Measurements from ENCODE around the gene SESTD1. TPM values are rescaled to one million over a fixed set of nuclear protein-coding genes. Genes with fewer than 3 reads are reported as not detected.

SESTD1 gene
- total and polyA plus RNA-seq, 2 donors from 2014 or later = 9.8 to 93.5 TPM

DNA sequence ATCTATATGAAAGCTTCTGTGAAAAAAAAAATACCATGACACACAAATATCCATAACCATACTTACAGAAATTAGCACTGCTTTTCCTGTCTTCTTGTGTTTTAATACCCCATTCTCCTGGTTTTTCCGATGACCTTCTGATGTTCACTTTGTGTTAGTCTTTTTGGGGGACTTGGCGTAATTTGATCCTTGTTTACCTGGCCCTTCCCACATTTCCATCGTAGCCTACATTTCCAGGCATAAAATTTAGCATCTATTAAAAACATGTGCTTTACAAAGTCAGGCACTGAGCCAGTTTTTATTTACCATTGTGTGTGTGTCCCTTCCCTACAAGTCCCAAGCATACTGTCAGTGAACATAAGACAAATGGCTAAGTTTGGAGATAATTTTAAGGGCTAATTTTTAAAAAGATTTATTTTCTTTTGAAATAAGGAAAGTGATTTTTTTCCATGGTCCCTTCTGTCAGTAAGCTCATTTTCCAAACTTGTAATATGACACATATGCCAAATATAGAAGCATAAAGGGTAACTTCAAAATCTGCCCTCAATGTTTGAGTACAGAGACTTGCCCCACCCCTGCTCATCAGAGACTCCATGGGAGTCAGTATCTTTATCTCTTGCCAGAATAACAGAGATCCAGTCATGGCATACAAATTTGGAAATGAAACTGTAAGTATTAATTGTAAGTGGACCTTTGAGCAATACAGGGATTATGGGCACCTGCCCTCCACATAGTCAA is 27.3 kb downstream of the SESTD1 start:
- Histone ChIP-seq H3K27me3 (ENCODE audit: control insufficient read depth, insufficient read depth, low read length) (no peaks in the 10 kb centered on the region), H3K9me3 (ENCODE audit: control insufficient read depth in 2 of 3, insufficient read depth in 1 of 3, low read length in 3 of 3) (no peaks in the 10 kb centered on the region), H3K4me1 (ENCODE audit: control insufficient read depth in 2 of 3, insufficient read depth in 2 of 3, low read depth in 1 of 3, low read length in 3 of 3) (peaks cover 0 to 11% (median 0%) of the 10 kb centered on the region in 3 donors), H3K9ac (ENCODE audit: low read length in 3 of 3) (no peak overlapping the region), H3K36me3 (ENCODE audit: control insufficient read depth in 2 of 3, insufficient read depth in 3 of 3, low read length in 3 of 3) (peaks cover 0 to 2% (median 0%) of the 10 kb centered on the region in 3 donors), H3K4me3 (ENCODE audit: low read length in 3 of 3) (no peak overlapping the region), H3K27ac (ENCODE audit: low read depth in 2 of 2, low read length in 2 of 2) (no peak overlapping the region)
- intact Hi-C loops (cut with DNase I) = no loop called here
- no peak for TF ChIP-seq CTCF (IDR thresholded peaks at IDR 0.05; ENCODE audit: borderline replicate concordance, extremely low read depth, insufficient read depth)
- DNase-seq (peak in 1 of 5 donors; percentile 23), FAIRE-seq (no peak)

DNA sequence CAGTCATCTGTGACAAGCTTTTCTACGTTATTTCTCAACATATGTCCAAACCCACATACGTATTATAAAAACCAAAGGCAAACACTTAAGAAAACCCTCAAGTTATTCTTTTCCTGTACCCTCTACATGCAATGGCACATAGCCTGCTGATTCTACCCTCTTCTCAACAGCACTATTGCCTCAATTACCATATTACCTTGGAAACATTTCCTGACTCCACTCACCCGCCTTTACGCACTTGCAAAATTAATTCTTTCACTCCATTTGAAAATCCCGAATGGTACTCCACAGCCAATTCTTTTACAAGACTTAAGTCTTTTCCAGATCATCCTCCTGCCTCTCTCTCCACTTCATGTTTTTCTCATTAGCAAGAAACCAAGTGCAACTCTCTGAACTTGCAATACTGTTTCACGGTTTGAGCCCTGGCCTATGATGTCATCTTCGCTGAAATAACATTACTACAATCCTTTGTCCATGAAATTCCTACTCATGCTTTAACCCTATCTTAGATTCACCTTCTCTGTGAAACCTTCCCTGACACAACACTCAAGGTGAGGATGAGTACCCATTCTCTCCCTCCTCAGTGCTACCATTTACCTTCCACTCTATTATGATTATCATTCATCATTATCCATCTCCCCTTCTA is 29.0 kb downstream of the SESTD1 start:
- FAIRE-seq (no peak), DNase-seq (no peak)
- H3K4me1 ChIP-seq (ENCODE audit: control insufficient read depth in 2 of 3, insufficient read depth in 2 of 3, low read depth in 1 of 3, low read length in 3 of 3) = peaks cover 0 to 11% (median 0%) of the 10 kb centered on the region in 3 donors
- intact Hi-C loops (cut with DNase I) = no loop called here
- H3K27ac ChIP-seq (ENCODE audit: low read depth in 2 of 2, low read length in 2 of 2) = no peak overlapping the region
- no peak for TF ChIP-seq CTCF (IDR thresholded peaks at IDR 0.05; ENCODE audit: borderline replicate concordance, extremely low read depth, insufficient read depth)
- no peaks in the 10 kb centered on the region for H3K27me3 ChIP-seq (ENCODE audit: control insufficient read depth, insufficient read depth, low read length)
- H3K4me3 ChIP-seq (ENCODE audit: low read length in 3 of 3) = no peak overlapping the region
- H3K9ac ChIP-seq (ENCODE audit: low read length in 3 of 3) = no peak overlapping the region
- H3K9me3 ChIP-seq (ENCODE audit: control insufficient read depth in 2 of 3, insufficient read depth in 1 of 3, low read length in 3 of 3) = no peaks in the 10 kb centered on the region
- H3K36me3 ChIP-seq (ENCODE audit: control insufficient read depth in 2 of 3, insufficient read depth in 3 of 3, low read length in 3 of 3) = peaks cover 0 to 2% (median 0%) of the 10 kb centered on the region in 3 donors

DNA sequence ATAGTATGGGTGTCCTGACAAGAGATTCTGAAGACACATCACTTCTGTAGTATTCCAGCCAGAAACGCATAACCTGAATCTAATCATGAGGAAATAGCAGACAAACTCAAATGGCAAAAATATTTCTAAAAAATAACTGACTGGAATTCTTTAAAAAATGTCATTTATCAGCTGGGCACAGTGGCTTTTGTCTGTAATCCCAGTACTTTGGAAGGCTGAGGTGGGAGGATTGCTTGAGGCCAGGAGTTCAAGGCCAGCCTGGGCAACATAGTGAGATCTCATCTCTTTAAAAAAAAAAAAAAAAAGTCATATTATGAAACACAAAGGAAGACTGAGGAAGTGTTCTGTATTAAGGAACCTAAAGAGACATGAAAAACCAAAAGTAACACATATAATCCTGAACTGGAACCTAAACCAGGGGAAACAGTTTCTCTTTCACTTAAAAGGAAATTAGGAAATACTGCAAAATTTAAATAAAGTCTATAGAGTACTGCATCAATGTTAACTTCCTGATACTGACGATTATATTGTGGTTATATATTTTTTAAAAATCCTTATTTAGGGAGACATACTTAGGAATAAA is 29.9 kb downstream of the SESTD1 start:
- Histone ChIP-seq H3K4me1 (ENCODE audit: control insufficient read depth in 2 of 3, insufficient read depth in 2 of 3, low read depth in 1 of 3, low read length in 3 of 3) (peaks cover 0 to 11% (median 0%) of the 10 kb centered on the region in 3 donors), H3K9me3 (ENCODE audit: control insufficient read depth in 2 of 3, insufficient read depth in 1 of 3, low read length in 3 of 3) (no peaks in the 10 kb centered on the region), H3K4me3 (ENCODE audit: low read length in 3 of 3) (no peak overlapping the region), H3K9ac (ENCODE audit: low read length in 3 of 3) (no peak overlapping the region), H3K36me3 (ENCODE audit: control insufficient read depth in 2 of 3, insufficient read depth in 3 of 3, low read length in 3 of 3) (peaks cover 0 to 2% (median 0%) of the 10 kb centered on the region in 3 donors), H3K27ac (ENCODE audit: low read depth in 2 of 2, low read length in 2 of 2) (no peak overlapping the region), H3K27me3 (ENCODE audit: control insufficient read depth, insufficient read depth, low read length) (no peaks in the 10 kb centered on the region)
- intact Hi-C loops (cut with DNase I) = no loop called here
- DNase-seq (no peak), FAIRE-seq (no peak)
- TF ChIP-seq CTCF (IDR thresholded peaks at IDR 0.05; ENCODE audit: borderline replicate concordance, extremely low read depth, insufficient read depth) = no peak
